Activated CD4-positive, CD25-positive, alpha-beta regulatory T cell treated with anti-CD3 and anti-CD28 coated beads, Interleukin-2, amount 50 U/mL, for 16 hours (primary cell): ENCODE measurements around the gene SAXO2.
"Not testable (repeated sequence)": the region's sequence is repeated elsewhere in the genome, so short reads cannot be mapped to it uniquely, and the experiment has no call there.

Experiments
- DNase-seq: peaks from one replicate; pipeline ENCODE4 v3.0.0-alpha.2; 2020; ENCODE audit warnings: low read depth, low spot score

SAXO2 gene

GRCh38 chr15:82286475-82286874 is 23.9 kb downstream of the SAXO2 start:
- not testable (repeated sequence) for DNase-seq

- DNase-seq = not testable (repeated sequence)
Observed at GRCh38 chr15:82288202-82288601, 25.6 kb downstream of the SAXO2 start.

GRCh38 chr15:82292271-82292670 is 29.7 kb downstream of the SAXO2 start:
- DNase-seq = no peak

- no peak for DNase-seq
Observed at GRCh38 chr15:82294061-82294690, 31.6 kb downstream of the SAXO2 start.

- DNase-seq = no peak
Observed at GRCh38 chr15:82297546-82297945, 34.9 kb downstream of the SAXO2 start.

- no peak for DNase-seq
Observed at GRCh38 chr15:82298032-82298431, 35.4 kb downstream of the SAXO2 start.

- DNase-seq = no peak
Observed at GRCh38 chr15:82298520-82298919, 35.9 kb downstream of the SAXO2 start.

- DNase-seq = not testable (repeated sequence)
Observed at GRCh38 chr15:82299511-82299914, 36.9 kb downstream of the SAXO2 start.

GRCh38 chr15:82300326-82300725 is 37.7 kb downstream of the SAXO2 start:
- DNase-seq = not testable (repeated sequence)

- DNase-seq = no peak
Observed at GRCh38 chr15:82300883-82301282, 38.3 kb downstream of the SAXO2 start.

GRCh38 chr15:82301296-82302016 is 38.8 kb downstream of the SAXO2 start:
- DNase-seq = no peak

GRCh38 chr15:82303956-82304777 is 41.5 kb downstream of the SAXO2 start:
- DNase-seq = no peak

- no peak for DNase-seq
Observed at GRCh38 chr15:82304778-82305090, 42.1 kb downstream of the SAXO2 start.

- no peak for DNase-seq
Observed at GRCh38 chr15:82305621-82306048, 43.0 kb downstream of the SAXO2 start.

- DNase-seq = no peak
Observed at GRCh38 chr15:82306791-82307713, 44.4 kb downstream of the SAXO2 start.

- no peak for DNase-seq
Observed at GRCh38 chr15:82307714-82308081, 45.1 kb downstream of the SAXO2 start.

- DNase-seq = no peak
Observed at GRCh38 chr15:82309802-82310201, 47.2 kb downstream of the SAXO2 start.

GRCh38 chr15:82311321-82311720 is 48.7 kb downstream of the SAXO2 start:
- not testable (repeated sequence) for DNase-seq

GRCh38 chr15:82312586-82313349 is 50.1 kb downstream of the SAXO2 start:
- DNase-seq = no peak

GRCh38 chr15:82313446-82313845 is 50.8 kb downstream of the SAXO2 start:
- no peak for DNase-seq
